ENCODE data around the gene ATCAY.

Gene ATCAY

DNA sequence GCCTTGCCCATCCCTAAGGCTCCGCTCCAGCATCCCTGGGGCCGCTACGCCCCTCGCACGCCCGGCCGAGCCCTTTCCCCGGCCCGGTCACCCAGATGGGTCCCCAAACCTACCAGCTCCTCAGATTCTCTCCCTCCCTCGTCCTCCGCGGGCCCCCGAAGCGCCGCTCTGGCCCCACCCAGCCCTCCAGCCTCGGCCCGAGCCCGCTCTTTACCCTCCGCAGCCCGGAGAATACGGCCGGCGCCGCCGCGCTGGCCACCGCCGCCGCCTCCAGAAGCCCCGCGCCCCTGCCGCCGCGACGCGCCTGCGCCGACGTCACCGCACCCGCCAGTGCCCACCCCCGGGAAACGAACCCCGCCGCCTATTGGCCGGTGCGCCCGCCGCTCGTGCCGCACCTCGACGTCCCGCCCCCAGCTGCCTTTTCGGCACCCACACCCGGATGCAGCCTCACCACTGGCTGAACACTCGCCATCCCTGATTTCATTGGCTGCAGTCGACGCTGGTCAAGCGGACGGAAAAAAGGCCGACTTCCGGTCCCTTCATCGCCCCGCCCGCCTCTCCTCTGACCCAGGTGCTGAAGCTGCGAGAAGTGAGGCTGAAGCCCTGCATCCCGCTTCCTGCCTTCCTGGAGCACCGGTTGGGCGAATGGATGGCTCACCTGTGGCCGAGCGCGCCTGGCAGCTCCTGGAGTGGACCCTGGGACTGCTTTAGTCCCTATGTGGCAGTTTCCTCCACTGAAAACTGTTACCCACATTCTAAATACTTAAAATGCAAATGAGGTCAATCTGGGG is 90.5 kb downstream of the ATCAY start, which contains the start of gene DAPK3:
Gene DAPK3, minus strand, starts transcription at position 292 of the 791 bp plus-strand sequence. CDS start 1,364 bp downstream, outside the sequence.
- peak; percentile 98 for DNase-seq

DNA sequence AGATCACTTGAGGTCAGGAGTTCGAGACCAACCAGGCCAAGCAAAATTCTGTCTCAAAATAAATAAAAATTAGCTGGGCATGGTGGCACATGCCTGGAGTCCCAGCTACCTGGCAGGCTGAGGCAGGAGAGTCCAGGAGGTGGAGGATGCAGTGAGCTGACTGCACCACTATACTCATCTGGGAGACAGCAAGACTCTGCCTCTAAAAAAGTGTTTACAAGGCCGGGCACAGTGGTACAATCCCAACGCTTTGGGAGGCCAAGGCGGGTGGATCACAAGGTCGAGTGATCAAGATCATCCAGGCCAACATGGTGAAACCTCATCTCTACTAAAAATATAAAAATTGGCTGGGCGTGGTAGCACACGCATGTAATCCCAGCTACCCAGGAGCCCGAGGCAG is 94.7 kb downstream of the ATCAY start:
- DNase-seq = no peak

GRCh38 chr19:3975637-3976087 is 95.2 kb downstream of the ATCAY start:
- DNase-seq = no peak

- DNase-seq = no peak
These were observed 96.2 kb downstream of the ATCAY start for GRCh38 chr19:3976495-3977241.
